Stimulated activated CD8-positive, alpha-beta memory T cell treated with anti-CD3 and anti-CD28 coated beads, Interleukin-4, amount 100 ng/mL, for 4 hours (primary cell): ENCODE data around the gene ANKRD44.

Source experiments
- DNase-seq, 2 donors: peaks; one replicate each; pipeline ENCODE4 v3.0.0-alpha.2; 2020; ENCODE audit warnings: low read depth in 2 of 2, low spot score in 1 of 2

Gene ANKRD44

DNA sequence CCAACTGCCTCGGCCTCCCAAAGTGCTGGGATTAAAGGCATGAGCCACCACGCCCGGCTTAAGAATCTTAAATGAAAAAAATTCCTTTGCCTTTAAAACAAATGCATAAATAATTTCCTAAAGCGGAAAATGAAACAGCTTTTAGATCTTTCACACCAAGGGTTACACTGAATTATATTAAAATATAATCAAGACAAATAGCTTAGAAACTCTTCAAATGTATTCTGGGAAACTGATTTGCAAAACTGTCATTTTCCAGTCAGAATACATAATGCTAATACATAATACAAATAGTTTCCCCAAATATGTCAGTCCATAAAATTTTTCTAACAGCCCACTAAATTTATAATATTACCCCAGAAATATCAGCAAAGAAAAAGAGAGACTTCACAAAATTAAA, 315.8 kb downstream of the ANKRD44 start:
- no peak for DNase-seq

DNA sequence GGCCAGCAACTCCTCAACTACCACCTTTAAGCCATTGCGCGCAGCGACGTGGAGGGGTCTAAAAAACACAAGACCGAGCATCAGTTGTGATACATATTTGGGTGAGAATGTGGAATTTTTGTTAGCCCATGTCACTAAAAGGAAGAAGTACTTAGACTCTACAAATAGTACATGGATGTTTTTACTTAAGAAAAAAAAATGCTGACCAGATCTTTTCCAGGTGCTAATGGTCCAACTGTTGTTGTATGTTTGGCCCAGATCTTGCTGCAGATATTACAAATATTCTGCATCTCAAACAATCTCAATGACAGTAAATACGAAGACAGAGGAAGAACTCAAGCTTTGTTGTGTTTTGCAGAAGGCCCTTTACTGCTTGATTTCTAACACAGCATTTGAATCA, 317.0 kb downstream of the ANKRD44 start:
- no peak for DNase-seq

- DNase-seq = no peak
Observed at GRCh38 chr2:196992466-196992865, 318.1 kb downstream of the ANKRD44 start.

DNA sequence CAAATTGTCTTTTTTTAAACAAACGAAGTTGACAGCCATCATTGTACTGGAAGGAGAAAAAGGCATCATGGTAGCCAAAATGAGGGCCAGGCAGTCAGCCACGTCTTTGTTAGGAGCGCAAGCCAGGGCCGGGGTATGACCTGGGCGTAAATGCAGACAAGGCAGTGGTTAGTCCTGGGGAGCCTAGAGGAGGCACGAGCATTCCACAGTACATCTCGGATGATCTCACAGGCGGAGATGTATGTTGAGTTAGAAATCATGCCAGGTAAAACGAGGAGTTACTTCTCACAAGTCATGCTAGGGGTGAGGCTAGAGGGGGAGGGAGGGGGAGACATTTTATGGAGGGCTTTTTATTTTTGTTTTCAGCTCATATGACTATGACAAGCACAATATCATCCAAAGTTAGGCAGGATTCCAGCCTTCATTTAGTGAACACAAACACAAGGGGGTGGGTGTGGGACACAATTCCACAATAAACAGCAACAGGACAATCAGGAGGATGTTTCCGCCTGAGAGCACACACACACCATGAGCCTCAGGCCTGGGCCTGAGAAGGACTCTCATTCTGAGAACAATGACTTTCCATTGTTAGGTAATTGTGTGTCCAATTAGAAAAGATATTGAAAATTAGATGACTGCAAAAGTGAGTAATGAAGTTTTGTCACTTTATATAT, 319.7 kb downstream of the ANKRD44 start:
- no peak for DNase-seq

- DNase-seq = no peak
Observed at GRCh38 chr2:196990092-196990491, 320.5 kb downstream of the ANKRD44 start.

- DNase-seq = no peak
Observed at GRCh38 chr2:196989496-196989895, 321.1 kb downstream of the ANKRD44 start.

DNA sequence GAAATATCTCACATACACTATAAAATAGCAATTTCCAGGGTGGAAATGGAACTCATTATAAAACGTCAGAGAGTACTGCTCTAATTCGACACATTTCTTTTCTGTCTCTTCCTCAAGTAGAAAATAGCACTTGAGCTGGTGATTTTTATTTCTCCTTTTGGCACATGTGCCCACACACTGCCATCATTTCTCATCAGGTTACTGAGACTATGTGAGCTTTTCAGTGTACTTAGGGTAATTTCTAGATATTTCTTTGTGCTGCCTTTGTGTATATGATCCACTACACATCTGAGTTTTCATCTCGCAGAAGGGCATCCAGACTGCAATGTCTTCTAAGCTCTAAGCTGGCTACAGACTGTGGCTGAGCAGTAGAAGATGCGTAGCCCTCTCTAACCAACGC, 321.9 kb downstream of the ANKRD44 start:
- DNase-seq = no peak

GRCh38 chr2:196987649-196988364, 322.8 kb downstream of the ANKRD44 start:
- no peak for DNase-seq

DNA sequence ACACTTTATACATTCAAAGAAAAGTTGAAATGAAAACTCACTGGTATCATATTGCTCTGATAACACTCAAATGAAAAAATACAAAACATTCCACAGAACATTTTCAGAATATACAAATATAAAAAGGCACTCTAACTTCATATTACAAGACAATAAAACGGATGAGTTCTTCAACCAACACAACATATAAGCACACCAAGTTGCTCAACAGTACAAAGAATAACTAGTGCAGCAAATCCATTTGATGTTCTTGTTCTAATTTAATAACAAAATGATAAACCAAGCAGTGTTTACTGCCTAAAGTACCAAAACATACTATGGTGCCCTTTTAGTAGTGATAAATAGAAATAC, 323.3 kb downstream of the ANKRD44 start:
- DNase-seq = no peak

- no peak for DNase-seq
Observed at GRCh38 chr2:196985511-196986183, 324.9 kb downstream of the ANKRD44 start.

GRCh38 chr2:196984903-196985302, 325.7 kb downstream of the ANKRD44 start:
- no peak for DNase-seq

DNA sequence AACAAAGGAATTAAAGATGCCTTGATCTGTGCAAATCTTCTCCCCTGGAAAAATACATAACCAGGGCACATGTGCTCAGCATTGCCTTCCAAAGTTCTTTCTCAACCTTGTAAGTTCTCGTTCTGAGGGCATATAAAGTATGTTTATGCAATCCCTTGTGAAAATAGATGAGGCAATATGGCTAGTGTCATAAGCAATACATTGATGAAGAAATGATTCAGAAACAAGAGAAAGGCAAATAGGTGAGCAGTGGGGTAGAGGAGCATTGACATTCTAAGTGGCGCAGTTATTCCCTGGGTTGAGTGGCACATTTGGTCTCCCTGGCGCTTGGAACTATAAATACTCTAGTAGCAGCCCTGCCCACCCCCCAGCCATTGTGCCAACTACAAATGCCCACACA, 326.6 kb downstream of the ANKRD44 start:
- no peak for DNase-seq

GRCh38 chr2:196980473-196980872, 330.1 kb downstream of the ANKRD44 start:
- no peak for DNase-seq

DNA sequence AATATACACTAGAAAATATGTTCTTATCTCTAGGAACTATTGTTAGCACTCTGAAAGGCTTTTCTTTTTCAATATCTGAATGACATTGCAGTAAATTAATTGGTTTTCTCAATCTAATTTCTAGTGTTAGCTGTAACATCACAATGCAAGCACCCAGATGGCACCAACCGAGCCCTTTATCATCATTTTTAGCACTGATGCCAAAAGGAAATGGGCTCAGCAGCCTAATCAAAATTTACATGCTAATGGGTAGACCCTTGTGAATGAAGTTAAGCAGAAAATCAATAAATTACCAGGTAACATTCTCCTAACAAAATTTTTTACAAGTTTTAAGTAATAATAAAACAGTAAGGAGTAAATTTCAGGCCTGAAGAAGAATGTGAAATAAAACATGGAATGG, 330.6 kb downstream of the ANKRD44 start:
- no peak for DNase-seq

DNA sequence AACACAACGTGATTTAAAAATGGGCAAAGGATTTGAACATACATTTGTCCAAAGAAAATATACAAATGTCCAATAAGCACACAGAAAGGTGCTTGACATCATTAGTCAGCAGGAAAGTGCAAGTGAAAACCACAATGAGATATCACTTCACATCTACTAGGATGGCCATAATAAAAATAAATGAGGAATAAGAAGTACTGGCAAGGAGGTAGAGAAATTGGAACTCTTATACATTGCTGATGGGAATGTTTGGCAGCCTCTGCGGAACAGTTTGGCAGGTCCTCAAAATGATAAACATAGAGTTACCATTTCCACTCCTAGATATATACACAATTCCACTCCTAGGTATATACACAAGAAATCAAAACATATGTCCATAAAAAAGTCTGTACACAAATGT, 333.1 kb downstream of the ANKRD44 start:
- no peak for DNase-seq

GRCh38 chr2:196974970-196975369, 335.6 kb downstream of the ANKRD44 start:
- DNase-seq = no peak

GRCh38 chr2:196971574-196972279, 338.9 kb downstream of the ANKRD44 start:
- no peak for DNase-seq

DNA sequence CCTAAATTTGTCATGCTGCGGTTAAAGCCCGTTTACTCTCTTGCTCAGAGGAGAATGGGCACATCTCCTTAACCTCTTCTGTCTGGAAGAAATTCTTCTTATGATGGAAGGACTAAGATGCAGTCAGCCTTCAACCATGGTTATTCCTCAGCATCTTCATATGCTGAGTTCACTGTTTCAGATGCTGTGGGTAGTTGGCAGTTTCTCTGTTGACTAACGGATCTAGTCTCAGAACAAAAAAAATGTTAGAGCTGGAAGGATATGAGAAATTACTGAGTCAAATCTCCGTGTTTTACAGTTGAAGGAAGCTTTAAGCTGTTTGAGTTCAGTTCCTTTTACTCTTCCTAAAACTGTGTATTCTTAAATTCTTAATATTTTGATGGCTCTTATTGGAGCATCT, 340.5 kb downstream of the ANKRD44 start:
- no peak for DNase-seq

DNA sequence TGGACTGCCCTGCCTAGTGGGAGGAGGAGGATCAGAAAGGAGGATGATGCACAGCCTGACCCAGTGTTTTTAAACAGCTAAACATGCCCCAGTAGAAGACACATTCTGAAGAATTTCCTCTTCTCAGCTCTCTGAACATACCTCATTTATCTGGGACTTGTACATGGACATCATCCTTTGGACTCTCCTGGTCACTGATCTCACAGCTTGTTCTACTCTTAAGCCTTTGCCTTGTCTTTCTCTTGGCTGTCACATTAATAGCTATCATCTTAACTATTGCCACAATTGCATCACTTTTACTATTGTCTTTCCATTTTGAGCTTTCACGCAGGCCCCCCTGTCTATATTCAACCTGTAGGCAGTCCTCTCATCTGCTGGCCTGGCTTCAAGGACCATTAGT, 342.1 kb downstream of the ANKRD44 start:
- DNase-seq = no peak

GRCh38 chr2:196967775-196968174, 342.8 kb downstream of the ANKRD44 start:
- no peak for DNase-seq

- DNase-seq = no peak
Observed at GRCh38 chr2:196967116-196967515, 343.5 kb downstream of the ANKRD44 start.

DNA sequence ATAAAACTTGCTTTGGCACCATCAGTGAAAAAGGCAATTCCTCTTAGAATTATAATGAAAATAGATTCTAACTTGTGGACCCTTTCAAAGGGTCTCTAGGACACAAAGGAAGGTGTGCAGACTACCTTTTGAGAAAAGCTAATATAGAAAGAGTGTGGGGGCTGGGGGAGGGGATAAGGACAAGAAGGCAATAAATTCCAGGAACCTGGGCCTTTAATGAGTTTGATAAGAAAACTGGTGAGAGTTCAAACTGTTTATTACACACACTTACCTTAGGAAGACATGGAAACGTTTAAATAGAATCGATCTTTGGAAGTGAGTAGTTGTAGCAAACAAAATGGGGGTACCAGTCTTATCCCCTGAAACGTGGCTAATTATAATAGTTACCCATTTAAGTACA, 344.5 kb downstream of the ANKRD44 start:
- DNase-seq = no peak
